Astrocyte of the cerebellum (primary cell): ENCODE results near the gene FGF6.
"Not testable (repeated sequence)": the region's sequence is repeated elsewhere in the genome, so short reads cannot be mapped to it uniquely, and the experiment has no call there.

Experiments
- DNase-seq: peaks from one replicate; pipeline ENCODE4 v3.0.0-alpha.2; 2011; ENCODE audit warnings: low read depth
- H3K4me3 ChIP-seq: 2 replicates; pipeline ENCODE4 v1.5.1; 2011; ENCODE audit warnings: mild to moderate bottlenecking, low read depth, low read length, moderate library complexity
- in situ Hi-C: cut with HindIII; loops from 2 replicates; pipeline ENCODE4 v1.10.0; 2017; ENCODE audit warnings: low sequenced_read_pairs
- TF ChIP-seq, protein P1 (sequence below): IDR thresholded peaks from 2 replicates; pipeline ENCODE4 v1.5.1; 2012; ENCODE audit warnings: low read length, low read depth, moderate library complexity, mild to moderate bottlenecking; ENCODE audit errors: missing control alignments

Gene FGF6

DNA sequence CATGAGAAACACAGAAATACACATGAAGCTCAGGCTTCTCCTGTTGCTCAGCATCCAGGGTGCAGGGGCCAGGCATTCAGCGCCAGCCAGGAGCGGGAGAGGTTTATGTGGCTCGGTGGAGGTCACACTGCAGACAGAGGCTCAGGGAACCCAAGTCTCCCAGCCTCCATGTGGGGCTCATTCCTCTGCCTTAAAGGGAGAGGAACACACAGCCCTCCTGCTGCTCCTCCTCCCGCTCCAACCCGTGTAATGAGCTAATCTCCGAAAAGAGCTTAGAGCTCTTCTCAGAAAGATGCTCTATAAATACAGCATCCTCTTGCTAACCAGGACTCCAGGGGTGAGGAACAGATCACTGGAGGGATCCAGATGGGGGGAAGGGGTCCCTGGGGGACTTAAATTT, 28.2 kb downstream of the FGF6 start:
- H3K4me3 ChIP-seq: no peak overlapping the region
- in situ Hi-C loops: no loop called here
- TF ChIP-seq, protein P1, sequence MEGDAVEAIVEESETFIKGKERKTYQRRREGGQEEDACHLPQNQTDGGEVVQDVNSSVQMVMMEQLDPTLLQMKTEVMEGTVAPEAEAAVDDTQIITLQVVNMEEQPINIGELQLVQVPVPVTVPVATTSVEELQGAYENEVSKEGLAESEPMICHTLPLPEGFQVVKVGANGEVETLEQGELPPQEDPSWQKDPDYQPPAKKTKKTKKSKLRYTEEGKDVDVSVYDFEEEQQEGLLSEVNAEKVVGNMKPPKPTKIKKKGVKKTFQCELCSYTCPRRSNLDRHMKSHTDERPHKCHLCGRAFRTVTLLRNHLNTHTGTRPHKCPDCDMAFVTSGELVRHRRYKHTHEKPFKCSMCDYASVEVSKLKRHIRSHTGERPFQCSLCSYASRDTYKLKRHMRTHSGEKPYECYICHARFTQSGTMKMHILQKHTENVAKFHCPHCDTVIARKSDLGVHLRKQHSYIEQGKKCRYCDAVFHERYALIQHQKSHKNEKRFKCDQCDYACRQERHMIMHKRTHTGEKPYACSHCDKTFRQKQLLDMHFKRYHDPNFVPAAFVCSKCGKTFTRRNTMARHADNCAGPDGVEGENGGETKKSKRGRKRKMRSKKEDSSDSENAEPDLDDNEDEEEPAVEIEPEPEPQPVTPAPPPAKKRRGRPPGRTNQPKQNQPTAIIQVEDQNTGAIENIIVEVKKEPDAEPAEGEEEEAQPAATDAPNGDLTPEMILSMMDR: no peak
- no peak for DNase-seq

DNA sequence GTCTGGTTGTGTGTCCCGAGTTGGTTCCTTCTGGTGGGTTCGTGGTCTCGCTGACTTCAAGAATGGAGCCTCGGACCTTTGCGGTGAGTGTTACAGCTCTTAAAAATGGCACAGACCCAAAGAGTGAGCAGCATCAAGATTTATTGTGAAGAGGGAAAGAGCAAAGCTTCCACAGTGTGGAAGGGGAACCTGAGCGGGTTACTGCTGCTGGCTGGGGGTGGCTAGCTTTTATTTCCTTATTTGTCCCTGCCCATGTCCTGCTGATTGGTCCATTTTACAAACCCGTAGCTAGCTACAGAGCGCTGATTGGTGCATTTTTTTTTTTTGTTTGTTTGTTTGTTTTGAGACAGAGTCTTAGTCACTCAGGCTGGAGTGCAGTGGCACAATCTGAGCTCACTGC, 29.3 kb downstream of the FGF6 start:
- in situ Hi-C loops: no loop called here
- no peak overlapping the region for H3K4me3 ChIP-seq

DNA sequence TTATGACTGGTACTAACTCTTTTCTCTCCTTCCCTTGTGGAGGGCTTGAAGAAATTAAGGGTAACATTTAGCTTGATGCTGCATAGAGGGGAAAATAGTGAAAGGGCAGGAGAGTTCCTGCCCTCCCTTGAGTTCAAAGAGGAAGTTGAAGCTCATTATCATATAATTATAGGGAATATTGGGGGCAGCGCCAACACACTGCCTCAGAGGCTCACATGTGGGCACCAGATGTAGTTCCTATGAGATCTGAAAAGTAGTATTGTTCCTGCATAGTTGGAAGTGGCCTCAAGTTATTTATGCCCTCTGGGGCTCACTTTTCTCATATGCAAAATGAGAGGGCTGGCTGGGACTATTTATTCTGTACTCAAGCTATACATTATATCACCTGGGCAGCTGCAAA, 33.1 kb downstream of the FGF6 start:
- no peak for DNase-seq
- TF ChIP-seq, protein P1: no peak
- H3K4me3 ChIP-seq: no peak overlapping the region
- in situ Hi-C loops: loop anchor here (5.0 kb wide), 1 partner anchor 80 kb away; no protein-coding TSS in a partner anchor

More for the DNA sequence above, 29.3 kb downstream of the FGF6 start:
- TF ChIP-seq, protein P1: no peak
- DNase-seq: no peak

DNA sequence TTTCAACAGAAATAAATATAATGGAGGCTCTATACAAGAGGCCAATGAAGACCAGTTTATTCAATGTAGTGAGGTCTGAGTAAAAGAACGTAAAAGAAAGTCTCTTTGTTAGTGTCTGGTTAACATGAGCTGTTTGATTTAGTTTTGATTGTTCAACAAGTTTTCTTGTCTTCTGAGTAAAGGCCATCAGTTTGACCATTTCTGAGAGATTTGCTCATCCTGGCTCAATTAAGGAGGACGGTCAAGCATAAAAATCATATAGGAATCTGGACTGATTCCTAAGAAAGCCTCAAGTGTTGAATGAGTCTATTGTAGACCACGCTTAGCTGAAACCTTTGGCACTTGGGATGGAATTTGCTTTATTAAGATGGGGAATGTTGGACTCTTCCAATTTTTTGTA, 33.6 kb downstream of the FGF6 start:
- DNase-seq: no peak
- TF ChIP-seq, protein P1: no peak
- in situ Hi-C loops: loop anchor here (5.0 kb wide), 1 partner anchor 80 kb away; no protein-coding TSS in a partner anchor
- no peak overlapping the region for H3K4me3 ChIP-seq

DNA sequence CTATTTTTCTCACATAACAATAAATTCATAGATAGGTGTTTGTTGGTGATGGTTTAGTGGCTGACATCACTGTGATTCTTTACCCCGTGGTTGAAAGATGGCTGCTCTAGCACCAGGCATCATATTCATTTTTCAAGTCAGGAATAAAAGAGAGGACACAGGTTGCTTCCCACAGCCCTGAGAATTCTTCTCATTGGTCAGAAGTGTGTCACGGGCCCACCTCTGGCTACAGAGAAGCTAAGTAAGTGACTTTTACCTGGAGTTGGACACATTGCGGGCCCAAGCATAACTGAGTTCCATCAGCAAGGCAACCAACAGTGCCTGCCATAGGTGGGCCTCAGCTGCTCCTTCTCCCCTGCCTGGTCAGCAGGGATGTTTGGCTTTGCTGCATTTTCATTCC, 38.5 kb downstream of the FGF6 start:
- no peak overlapping the region for H3K4me3 ChIP-seq
- in situ Hi-C loops: no loop called here
- no peak for DNase-seq
- TF ChIP-seq, protein P1: no peak

DNA sequence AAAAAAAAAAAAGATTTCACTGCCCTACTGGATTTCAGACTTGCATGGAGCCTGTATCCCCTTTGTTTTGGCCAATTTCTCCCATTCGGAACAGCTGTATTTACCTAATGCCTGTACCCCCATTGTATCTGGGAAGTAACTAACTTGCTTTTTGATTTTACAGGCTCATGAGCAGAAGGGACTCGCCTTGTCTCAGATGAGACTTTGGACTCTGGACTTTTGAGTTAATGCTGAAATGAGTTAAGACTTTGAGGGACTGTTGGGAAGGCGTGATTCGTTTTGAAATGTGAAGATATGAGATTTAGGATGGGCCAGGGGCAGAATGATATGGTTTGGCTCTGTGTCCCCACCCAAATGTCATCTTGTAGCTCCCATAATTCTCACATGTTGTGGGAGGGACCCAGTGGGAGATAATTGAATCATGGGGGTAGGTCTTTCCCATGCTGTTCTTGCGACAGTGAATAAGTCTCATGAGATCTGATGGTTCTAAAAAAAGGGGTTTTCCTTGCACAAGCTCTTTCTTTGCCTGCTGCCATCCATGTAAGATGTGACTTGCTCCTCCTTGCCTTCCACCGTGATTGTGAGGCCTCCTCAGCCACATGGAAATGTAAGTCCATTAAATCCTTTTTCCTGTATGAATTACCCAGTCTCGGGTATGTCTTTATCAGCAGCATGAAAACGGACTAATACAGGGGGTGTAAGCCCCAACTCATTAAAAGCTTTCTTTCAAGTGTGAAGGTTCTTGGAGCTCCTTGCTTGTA, 40.6 kb downstream of the FGF6 start:
- not testable (repeated sequence) for H3K4me3 ChIP-seq, DNase-seq
- in situ Hi-C loops: loop anchor here (5.0 kb wide), 1 partner anchor 38 kb away; no protein-coding TSS in a partner anchor

DNA sequence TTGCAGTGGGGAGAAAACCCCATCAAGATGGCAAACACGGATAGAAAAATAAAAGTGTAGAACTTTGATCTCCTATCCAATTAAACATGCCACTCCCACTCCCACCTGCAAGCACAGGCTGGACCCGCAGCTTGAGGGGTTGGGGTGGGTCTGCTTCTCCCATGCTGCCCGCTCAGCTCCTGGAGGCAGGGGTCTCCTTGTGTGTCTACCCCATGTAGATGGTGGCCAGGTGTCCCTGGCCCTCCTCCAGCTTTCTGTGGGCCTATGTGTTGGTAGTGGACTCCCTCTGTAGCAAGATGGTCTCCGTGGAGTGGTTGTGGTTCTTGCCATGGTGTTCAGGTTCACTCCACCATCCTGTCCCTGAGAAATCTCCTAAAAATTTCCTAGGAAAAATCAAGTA, 42.6 kb downstream of the FGF6 start:
- TF ChIP-seq, protein P1: no peak
- in situ Hi-C loops: loop anchor here (5.0 kb wide), 1 partner anchor 36 kb away; no protein-coding TSS in a partner anchor
- no peak for DNase-seq
- H3K4me3 ChIP-seq: no peak overlapping the region
